Endothelial cell of umbilical vein (primary cell): ENCODE measurements around the gene MADCAM1.

Experiments
- CTCF ChIP-seq, 2 donors: IDR thresholded peaks; 1 replicate in 1 of 2; 2 replicates in 1 of 2; pipeline ENCODE4 v1.5.1; 2011; ENCODE audit warnings: low read length in 2 of 2, mild to moderate bottlenecking in 2 of 2, moderate library complexity in 2 of 2, control low read depth in 1 of 2, inconsistent platforms in 1 of 2, low read depth in 1 of 2; ENCODE audit not compliant: insufficient read depth in 1 of 2; ENCODE audit errors: extremely low read depth in 1 of 2
- EZH2 ChIP-seq: IDR thresholded peaks from 2 replicates; pipeline ENCODE4 v1.6.1; 2012; ENCODE audit warnings: borderline replicate concordance, low read depth, mild to moderate bottlenecking, moderate library complexity, low read length, inconsistent platforms; ENCODE audit not compliant: severe bottlenecking
- FOS ChIP-seq: IDR thresholded peaks from 2 replicates; pipeline ENCODE4 v1.6.1; 2011; ENCODE audit warnings: mild to moderate bottlenecking, low read length, moderate library complexity, borderline replicate concordance; ENCODE audit not compliant: insufficient read depth
- GATA2 ChIP-seq: IDR thresholded peaks from 2 replicates; pipeline ENCODE4 v1.7.0; 2011; ENCODE audit warnings: low read depth, mild to moderate bottlenecking, moderate library complexity, mixed read lengths, low read length; ENCODE audit not compliant: insufficient read length, insufficient read depth
- JUN ChIP-seq: IDR thresholded peaks from 2 replicates; pipeline ENCODE4 v1.6.1; 2011; ENCODE audit warnings: borderline replicate concordance, low read depth; ENCODE audit not compliant: insufficient read length, insufficient read depth
- MAX ChIP-seq: IDR thresholded peaks from 2 replicates; pipeline ENCODE4 v1.6.1; 2011; ENCODE audit not compliant: insufficient read depth, insufficient read length
- MYC ChIP-seq: IDR thresholded peaks from one replicate; pipeline ENCODE4 v1.6.1; 2011; ENCODE audit warnings: mild to moderate bottlenecking, low read depth, low read length
- POLR2A ChIP-seq: IDR thresholded peaks from 2 replicates; pipeline ENCODE4 v1.6.1; 2012; ENCODE audit warnings: low read depth, mild to moderate bottlenecking, control low read depth, low read length
- POLR2AphosphoS5 ChIP-seq: IDR thresholded peaks from 2 replicates; pipeline ENCODE4 v1.6.1; 2012; ENCODE audit warnings: low read depth, mild to moderate bottlenecking, control low read depth, low read length, moderate library complexity; ENCODE audit not compliant: insufficient read depth

GRCh38 chr19:518598-519231 is 22.4 kb downstream of the MADCAM1 start:
- TF ChIP-seq CTCF (IDR thresholded peaks at IDR 0.05; ENCODE audit: extremely low read depth in 1 of 2, insufficient read depth in 1 of 2, low read depth in 1 of 2, low read length in 2 of 2) = no peak
- no peak for TF ChIP-seq POLR2AphosphoS5
- TF ChIP-seq POLR2A = no peak
- TF ChIP-seq MAX = no peak
- no peak for TF ChIP-seq GATA2
- no peak for TF ChIP-seq JUN
- TF ChIP-seq EZH2 = no peak
- no peak for TF ChIP-seq FOS
- TF ChIP-seq MYC = no peak
